MM.1S (cell line): Measurements from ENCODE around the gene ZNF687.

ENCODE experiments used
- DNase-seq: peaks from one replicate; pipeline ENCODE4 v3.0.0-alpha.2; 2015
- H2AFZ ChIP-seq: fragments of 300-600 bp; sonication (generic); 2 replicates; pipeline ENCODE4 v1.6.0; 2016; ENCODE audit warnings: antibody characterized with exemption, low read length
- H3F3A ChIP-seq: fragments of 300-600 bp; sonication (generic); 2 replicates; pipeline ENCODE4 v1.6.1; 2016; ENCODE audit warnings: mild to moderate bottlenecking, antibody characterized with exemption, low read length, moderate library complexity, mixed read lengths; ENCODE audit not compliant: insufficient read depth
- H3K27ac ChIP-seq: fragments of 300-600 bp; sonication (generic); 2 replicates; pipeline ENCODE4 v1.5.1; 2016; ENCODE audit warnings: mild to moderate bottlenecking, low read length
- H3K27me3 ChIP-seq: fragments of 300-600 bp; sonication (generic); replicated peaks from 2 replicates; pipeline ENCODE4 v1.6.0; 2016; ENCODE audit warnings: low read length; ENCODE audit not compliant: insufficient read depth
- H3K36me3 ChIP-seq: fragments of 300-600 bp; sonication (generic); replicated peaks from 2 replicates; pipeline ENCODE4 v1.6.1; 2016; ENCODE audit warnings: mild to moderate bottlenecking, low read length, mixed read lengths; ENCODE audit not compliant: insufficient read depth
- H3K4me1 ChIP-seq: fragments of 300-600 bp; sonication (generic); 2 replicates; pipeline ENCODE4 v1.6.1; 2016; ENCODE audit warnings: low read length, mixed read lengths
- H3K4me2 ChIP-seq: fragments of 300-600 bp; sonication (generic); 2 replicates; pipeline ENCODE4 v1.6.0; 2016; ENCODE audit warnings: low read depth, low read length
- H3K4me3 ChIP-seq: fragments of 300-600 bp; sonication (generic); 2 replicates; pipeline ENCODE4 v1.5.1; 2016; ENCODE audit warnings: low read length, mixed read lengths
- H3K79me2 ChIP-seq: fragments of 300-600 bp; sonication (generic); 2 replicates; pipeline ENCODE4 v1.6.1; 2016; ENCODE audit warnings: mixed run types, low read length, mixed read lengths
- H3K9ac ChIP-seq: fragments of 300-600 bp; sonication (generic); 2 replicates; pipeline ENCODE4 v1.6.1; 2016; ENCODE audit warnings: low read length, mixed read lengths
- H3K9me2 ChIP-seq: fragments of 300-600 bp; sonication (generic); replicated peaks from 2 replicates; pipeline ENCODE4 v1.6.1; 2016; ENCODE audit warnings: mild to moderate bottlenecking, low read length, mixed read lengths; ENCODE audit not compliant: insufficient read depth
- H3K9me3 ChIP-seq: fragments of 300-600 bp; sonication (generic); replicated peaks from 2 replicates; pipeline ENCODE4 v1.6.1; 2016; ENCODE audit warnings: mild to moderate bottlenecking, low read length, mixed read lengths; ENCODE audit not compliant: insufficient read depth
- H4K20me1 ChIP-seq: fragments of 300-600 bp; sonication (generic); 2 replicates; pipeline ENCODE4 v1.6.1; 2016; ENCODE audit warnings: mild to moderate bottlenecking, low read length, moderate library complexity, mixed read lengths; ENCODE audit not compliant: insufficient read depth
- CTCF ChIP-seq: fragments of 300-600 bp; sonication (generic); IDR thresholded peaks from 2 replicates; pipeline ENCODE4 v1.5.1; 2016; ENCODE audit warnings: antibody characterized with exemption, low read length, mixed read lengths
- EZH2 ChIP-seq: fragments of 300-600 bp; sonication (generic); optimal IDR thresholded peaks from 2 replicates; pipeline ENCODE3; 2017; ENCODE audit warnings: low read depth, mild to moderate bottlenecking, antibody characterized with exemption, low read length, mixed read lengths
- EZH2phosphoT487 ChIP-seq: fragments of 300-600 bp; sonication (generic); IDR thresholded peaks from 2 replicates; pipeline ENCODE4 v1.6.1; 2018; ENCODE audit warnings: antibody characterized with exemption, low read length

The ZNF687 gene

GRCh38 chr1:151282883-151283725, 1.0 kb downstream of the ZNF687 start:
- H3K9ac ChIP-seq: peak overlapping the region; percentile 86
- H3K4me3 ChIP-seq: peak overlapping the region; percentile 96
- H3K9me3 ChIP-seq: no peaks in the 10 kb centered on the region
- H3K27me3 ChIP-seq: no peaks in the 10 kb centered on the region
- H3K4me1 ChIP-seq: peaks cover 10% of the 10 kb centered on the region
- H3K27ac ChIP-seq: peak overlapping the region; percentile 83; the same call in 1 of the 2 replicates
- H3K9me2 ChIP-seq: no peaks in the 10 kb centered on the region
- H3K36me3 ChIP-seq: no peaks in the 10 kb centered on the region
- H4K20me1 ChIP-seq: no peaks in the 10 kb centered on the region
- TF ChIP-seq EZH2 (no peak), EZH2phosphoT487 (no peak), CTCF (no peak)
- H3K79me2 ChIP-seq: peaks cover 40% of the 10 kb centered on the region
- peak overlapping the region; percentile 81 for H2AFZ ChIP-seq
- peak overlapping the region; percentile 98 for H3K4me2 ChIP-seq
- DNase-seq: peak; percentile 27
- H3F3A ChIP-seq: peaks cover 14% of the 10 kb centered on the region

GRCh38 chr1:151284013-151284577, 2.0 kb downstream of the ZNF687 start:
- H3K79me2 ChIP-seq: peaks cover 40% of the 10 kb centered on the region
- H3K9ac ChIP-seq: no peak overlapping the region; the same call in 1 of the 2 replicates
- H3K4me3 ChIP-seq: no peak overlapping the region; the same call in 1 of the 2 replicates
- no peaks in the 10 kb centered on the region for H4K20me1 ChIP-seq
- H3K4me2 ChIP-seq: peak overlapping the region; percentile 98; the same call in 1 of the 2 replicates
- TF ChIP-seq EZH2 (no peak), EZH2phosphoT487 (no peak), CTCF (no peak)
- H3K27me3 ChIP-seq: no peaks in the 10 kb centered on the region
- H3K9me2 ChIP-seq: no peaks in the 10 kb centered on the region
- no peak overlapping the region for H2AFZ ChIP-seq
- DNase-seq: no peak
- H3K36me3 ChIP-seq: no peaks in the 10 kb centered on the region
- H3K4me1 ChIP-seq: peaks cover 10% of the 10 kb centered on the region
- H3K9me3 ChIP-seq: no peaks in the 10 kb centered on the region
- no peak overlapping the region for H3K27ac ChIP-seq
- peaks cover 14% of the 10 kb centered on the region for H3F3A ChIP-seq

- no peak overlapping the region for H2AFZ ChIP-seq
- peaks cover 10% of the 10 kb centered on the region for H3K4me1 ChIP-seq
- H3K9ac ChIP-seq: no peak overlapping the region
- no peak for DNase-seq
- no peaks in the 10 kb centered on the region for H3K9me2 ChIP-seq
- no peak overlapping the region for H3K27ac ChIP-seq
- H3F3A ChIP-seq: 0 out of 2 replicates have a peak, but pooled peaks cover 5% of the 10 kb centered on the region
- no peaks in the 10 kb centered on the region for H3K36me3 ChIP-seq
- H3K4me2 ChIP-seq: no peak overlapping the region
- H3K27me3 ChIP-seq: no peaks in the 10 kb centered on the region
- H3K4me3 ChIP-seq: no peak overlapping the region
- no peaks in the 10 kb centered on the region for H4K20me1 ChIP-seq
- TF ChIP-seq CTCF: no peak
- TF ChIP-seq EZH2phosphoT487: no peak
- TF ChIP-seq EZH2: no peak
- H3K79me2 ChIP-seq: peaks cover 40% of the 10 kb centered on the region
- no peaks in the 10 kb centered on the region for H3K9me3 ChIP-seq
Measured at GRCh38 chr1:151286619-151287340, 4.7 kb downstream of the ZNF687 start.
